OCI-LY1 (cell line): Measurements from ENCODE around the gene BACH2.

Experiments
- H2AFZ ChIP-seq: fragments of 200-600 bp; sonication (generic), shearing (Covaris generic); 2 replicates; pipeline ENCODE4 v1.6.0; 2014; ENCODE audit warnings: antibody characterized with exemption, mild to moderate bottlenecking, low read length
- H3F3A ChIP-seq: fragments of 200-600 bp; sonication (generic), shearing (Covaris generic); 2 replicates; pipeline ENCODE4 v1.6.0; 2014; ENCODE audit warnings: mild to moderate bottlenecking, antibody characterized with exemption, low read length, moderate library complexity; ENCODE audit not compliant: insufficient read depth
- H3K27ac ChIP-seq: fragments of 200-600 bp; sonication (generic); 2 replicates; pipeline ENCODE4 v1.5.1; 2014; ENCODE audit warnings: low read length, mixed run types, mild to moderate bottlenecking, low read depth; ENCODE audit not compliant: poor library complexity, severe bottlenecking
- H3K27me3 ChIP-seq: fragments of 200-600 bp; sonication (generic); 2 replicates; pipeline ENCODE4 v1.6.0; 2014; ENCODE audit warnings: antibody characterized with exemption, mild to moderate bottlenecking, low read length, moderate library complexity; ENCODE audit not compliant: insufficient read depth
- H3K36me3 ChIP-seq: fragments of 200-600 bp; sonication (generic); 2 replicates; pipeline ENCODE4 v1.6.1; 2014; ENCODE audit warnings: mild to moderate bottlenecking, antibody characterized with exemption, low read length, moderate library complexity, mixed read lengths; ENCODE audit not compliant: insufficient read depth
- H3K4me1 ChIP-seq: fragments of 200-600 bp; sonication (generic); 2 replicates; pipeline ENCODE4 v1.5.1; 2014; ENCODE audit warnings: mild to moderate bottlenecking, low read length, moderate library complexity; ENCODE audit not compliant: insufficient read depth, severe bottlenecking
- H3K4me2 ChIP-seq: fragments of 200-600 bp; sonication (generic), shearing (Covaris generic); 2 replicates; pipeline ENCODE4 v1.6.1; 2014; ENCODE audit warnings: low read length
- H3K4me3 ChIP-seq: fragments of 200-600 bp; sonication (generic); 2 replicates; pipeline ENCODE4 v1.5.1; 2014; ENCODE audit warnings: low read length, low read depth, mild to moderate bottlenecking, mixed read lengths; ENCODE audit not compliant: poor library complexity, severe bottlenecking
- H3K79me2 ChIP-seq: fragments of 200-600 bp; shearing (Covaris generic); 2 replicates; pipeline ENCODE4 v1.6.1; 2016; ENCODE audit warnings: mixed run types, low read length, mixed read lengths; ENCODE audit not compliant: insufficient read depth
- H3K9ac ChIP-seq: fragments of 200-600 bp; sonication (generic), shearing (Covaris generic); 2 replicates; pipeline ENCODE4 v1.6.1; 2014; ENCODE audit warnings: mild to moderate bottlenecking, low read length, mixed read lengths
- H3K9me2 ChIP-seq: fragments of 200-600 bp; sonication (generic), shearing (Covaris generic); 2 replicates; pipeline ENCODE4 v1.6.1; 2014; ENCODE audit warnings: low read depth, mild to moderate bottlenecking, low read length, mixed read lengths
- H3K9me3 ChIP-seq: fragments of 200-600 bp; shearing (Covaris generic); 2 replicates; pipeline ENCODE4 v1.6.1; 2014; ENCODE audit warnings: low read length, mixed read lengths
- H4K20me1 ChIP-seq: fragments of 200-600 bp; sonication (generic), shearing (Covaris generic); 2 replicates; pipeline ENCODE4 v1.6.0; 2016; ENCODE audit warnings: mild to moderate bottlenecking, low read length; ENCODE audit not compliant: insufficient read depth
- EZH2 ChIP-seq: fragments of 200-600 bp; sonication (generic), shearing (Covaris generic); IDR thresholded peaks from 2 replicates; pipeline ENCODE4 v1.8.0; 2017; ENCODE audit warnings: borderline replicate concordance, mixed run types, mild to moderate bottlenecking, antibody characterized with exemption, low read length, moderate library complexity, mixed read lengths
- TF ChIP-seq, protein P1 (sequence below): fragments of 200-600 bp; sonication (generic), shearing (Covaris generic); IDR thresholded peaks from 2 replicates; pipeline ENCODE4 v1.5.1; 2017; ENCODE audit warnings: mild to moderate bottlenecking, antibody characterized with exemption, low read length, moderate library complexity, mixed read lengths

Gene BACH2

GRCh38 chr6:90297115-90297866 lies 648 bp upstream of the BACH2 start:
- TF ChIP-seq, protein P1, sequence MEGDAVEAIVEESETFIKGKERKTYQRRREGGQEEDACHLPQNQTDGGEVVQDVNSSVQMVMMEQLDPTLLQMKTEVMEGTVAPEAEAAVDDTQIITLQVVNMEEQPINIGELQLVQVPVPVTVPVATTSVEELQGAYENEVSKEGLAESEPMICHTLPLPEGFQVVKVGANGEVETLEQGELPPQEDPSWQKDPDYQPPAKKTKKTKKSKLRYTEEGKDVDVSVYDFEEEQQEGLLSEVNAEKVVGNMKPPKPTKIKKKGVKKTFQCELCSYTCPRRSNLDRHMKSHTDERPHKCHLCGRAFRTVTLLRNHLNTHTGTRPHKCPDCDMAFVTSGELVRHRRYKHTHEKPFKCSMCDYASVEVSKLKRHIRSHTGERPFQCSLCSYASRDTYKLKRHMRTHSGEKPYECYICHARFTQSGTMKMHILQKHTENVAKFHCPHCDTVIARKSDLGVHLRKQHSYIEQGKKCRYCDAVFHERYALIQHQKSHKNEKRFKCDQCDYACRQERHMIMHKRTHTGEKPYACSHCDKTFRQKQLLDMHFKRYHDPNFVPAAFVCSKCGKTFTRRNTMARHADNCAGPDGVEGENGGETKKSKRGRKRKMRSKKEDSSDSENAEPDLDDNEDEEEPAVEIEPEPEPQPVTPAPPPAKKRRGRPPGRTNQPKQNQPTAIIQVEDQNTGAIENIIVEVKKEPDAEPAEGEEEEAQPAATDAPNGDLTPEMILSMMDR, result no peak
- no peak for TF ChIP-seq EZH2
- peak overlapping the region; percentile 98 for H3K9ac ChIP-seq
- H3K4me2 ChIP-seq, result peak overlapping the region; percentile 96

DNA sequence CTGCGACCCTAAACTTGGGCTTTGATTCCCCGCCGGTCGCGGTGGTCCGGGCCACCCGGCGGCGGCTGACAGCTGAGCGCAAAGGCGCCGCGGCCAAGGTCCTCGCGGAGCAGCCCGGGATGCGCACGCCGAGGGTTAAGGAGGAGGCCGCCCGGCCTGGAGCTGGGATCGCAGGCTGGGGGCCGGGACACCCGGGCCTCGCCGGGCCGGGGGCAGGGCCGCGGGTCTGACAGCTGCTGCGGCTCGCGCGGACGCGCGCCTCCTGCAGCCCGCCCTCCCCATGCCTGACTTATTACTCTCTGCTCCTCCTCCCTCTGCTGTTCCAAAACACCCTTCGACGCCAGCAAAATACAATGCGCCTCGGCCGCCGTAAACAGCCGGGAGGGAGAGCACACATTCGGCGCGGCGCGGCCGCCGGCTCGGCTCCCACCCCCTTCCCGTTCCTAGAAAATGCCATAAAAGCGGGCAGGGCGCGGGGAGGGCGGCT lies 746 bp downstream of the BACH2 start:
- H3K36me3 ChIP-seq, result peaks cover 51% of the 10 kb centered on the region
- H3K4me2 ChIP-seq, result peak overlapping the region; percentile 94
- H3K9ac ChIP-seq, result peak overlapping the region; percentile 96
- peak overlapping the region; percentile 96 for H3K4me3 ChIP-seq
- H3K27ac ChIP-seq, result peak overlapping the region; percentile 93
- H2AFZ ChIP-seq, result no peak overlapping the region
- no peaks in the 10 kb centered on the region for H3K27me3 ChIP-seq
- no peaks in the 10 kb centered on the region for H3F3A ChIP-seq
- peaks cover 71% of the 10 kb centered on the region for H3K4me1 ChIP-seq
- H3K9me3 ChIP-seq, result no peaks in the 10 kb centered on the region
- H3K79me2 ChIP-seq, result peaks cover 52% of the 10 kb centered on the region
- no peaks in the 10 kb centered on the region for H4K20me1 ChIP-seq
- H3K9me2 ChIP-seq, result no peaks in the 10 kb centered on the region
- TF ChIP-seq, protein P1, result no peak
- no peak for TF ChIP-seq EZH2

More at GRCh38 chr6:90297115-90297866, 648 bp upstream of the BACH2 start:
- H3F3A ChIP-seq, result no peaks in the 10 kb centered on the region
- H3K4me1 ChIP-seq, result peaks cover 66% of the 10 kb centered on the region
- H3K27me3 ChIP-seq, result no peaks in the 10 kb centered on the region
- H3K79me2 ChIP-seq, result peaks cover 38% of the 10 kb centered on the region
- no peaks in the 10 kb centered on the region for H3K9me2 ChIP-seq
- H3K4me3 ChIP-seq, result peak overlapping the region; percentile 96
- H3K9me3 ChIP-seq, result no peaks in the 10 kb centered on the region
- no peak overlapping the region for H2AFZ ChIP-seq
- no peaks in the 10 kb centered on the region for H4K20me1 ChIP-seq
- peak overlapping the region; percentile 93 for H3K27ac ChIP-seq
- H3K36me3 ChIP-seq, result peaks cover 37% of the 10 kb centered on the region

DNA sequence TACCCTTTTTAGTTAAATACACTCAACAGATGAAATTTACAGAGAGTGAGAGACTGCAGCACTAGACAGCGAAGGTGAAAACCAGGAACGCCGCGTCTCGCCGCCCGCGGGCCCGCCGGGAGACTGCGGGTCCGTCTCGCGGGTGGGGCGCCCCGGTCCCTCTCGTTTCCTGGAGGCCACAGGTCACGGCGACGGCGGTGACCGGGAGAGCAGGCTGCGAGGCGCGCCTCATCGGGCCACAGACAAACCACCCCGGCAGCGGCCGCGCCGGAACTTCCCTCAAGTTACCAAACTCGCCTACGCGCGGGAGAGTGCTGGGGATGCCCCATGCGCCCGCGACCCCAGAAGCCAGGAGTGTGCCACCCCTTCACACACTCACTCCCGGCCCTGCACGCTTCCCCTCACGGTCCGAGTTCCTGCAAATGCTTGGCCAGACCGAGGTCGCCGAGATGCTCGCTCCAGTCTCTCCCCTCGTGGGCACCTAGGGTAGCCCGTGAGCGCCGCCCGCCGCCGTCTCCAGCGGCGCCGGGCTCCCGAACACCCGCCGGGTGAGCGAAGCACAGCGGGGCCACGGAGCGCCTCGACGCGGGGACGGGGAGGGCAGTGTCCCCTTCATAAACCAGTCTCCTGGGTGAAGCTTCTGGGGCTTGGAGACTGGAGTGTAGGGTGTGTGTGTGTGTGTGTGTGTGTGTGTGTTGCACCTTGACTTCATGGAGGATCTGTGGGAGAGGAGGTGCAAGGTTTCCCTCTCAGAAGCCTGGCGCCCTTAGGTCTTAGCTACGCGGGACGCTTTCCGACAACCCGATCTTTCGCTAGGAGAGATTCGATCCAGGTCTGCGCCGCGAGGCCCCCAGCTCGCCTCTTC lies 1.4 kb downstream of the BACH2 start:
- Histone ChIP-seq H3K27ac (peak overlapping the region; percentile 93), H3K79me2 (peaks cover 58% of the 10 kb centered on the region), H3K4me1 (peaks cover 73% of the 10 kb centered on the region), H3K9me2 (no peaks in the 10 kb centered on the region), H3K4me3 (peak overlapping the region; percentile 96), H3K9me3 (no peaks in the 10 kb centered on the region), H3K4me2 (peak overlapping the region; percentile 94), H4K20me1 (no peaks in the 10 kb centered on the region), H3F3A (peaks cover 3% of the 10 kb centered on the region; the same call in 1 of the 2 replicates), H3K9ac (peak overlapping the region; percentile 96), H2AFZ (no peak overlapping the region), H3K27me3 (no peaks in the 10 kb centered on the region), H3K36me3 (peaks cover 58% of the 10 kb centered on the region)
- no peak for TF ChIP-seq EZH2
- TF ChIP-seq, protein P1, result no peak
